HEK293 (cell line): Measurements from ENCODE around the gene MDM4.
A peak's percentile ranks its signal among the peaks of the same experiment; 100 is the strongest.

Experiments
- CTCF ChIA-PET: fragments of 350-600 bp; formaldehyde crosslinking; extraction: SDS; loops from one replicate; lab custom pipeline; 2021; ENCODE audit warnings: antibody characterized with exemption; lab: Yijun Ruan, JAX
- POLR2A ChIA-PET: fragments of 300-600 bp; formaldehyde crosslinking; extraction: SDS; loops from one replicate; lab custom pipeline; 2020; ENCODE audit warnings: antibody characterized with exemption, inconsistent platforms; lab: Yijun Ruan, JAX
- H3K27ac ChIP-seq: fragments of 200-500 bp; sonication (Bioruptor generic); 2 replicates; pipeline ENCODE4 v1.5.1; 2014; ENCODE audit warnings: low read depth, low read length, control low read depth, inconsistent platforms; ENCODE audit errors: extremely low read depth
- H3K36me3 ChIP-seq, 2 experiments: fragments of 200-500 bp in 1 of 2; sonication (Bioruptor generic) in 1 of 2; 1 replicate in 1 of 2; 2 replicates in 1 of 2; pipeline ENCODE4 v1.5.1; 2014 to 2017; ENCODE audit warnings: inconsistent platforms in 2 of 2, low read length in 2 of 2; ENCODE audit not compliant: control insufficient read depth in 2 of 2, insufficient read depth in 1 of 2
- H3K4me1 ChIP-seq: fragments of 200-500 bp; sonication (Bioruptor generic); 2 replicates; pipeline ENCODE4 v1.5.1; 2014; ENCODE audit warnings: mild to moderate bottlenecking, low read length, inconsistent platforms; ENCODE audit not compliant: control insufficient read depth, insufficient read depth
- H3K4me3 ChIP-seq: 2 replicates; pipeline ENCODE4 v1.5.1; 2011; ENCODE audit warnings: low read depth, mild to moderate bottlenecking, control low read depth, low read length, moderate library complexity
- H3K9me3 ChIP-seq: fragments of 200-500 bp; sonication (Bioruptor generic); 2 replicates; pipeline ENCODE4 v1.5.1; 2014; ENCODE audit warnings: low read depth, low read length, inconsistent platforms; ENCODE audit not compliant: control insufficient read depth, insufficient read depth
- GLI2 ChIP-seq: fragments of 450-650 bp; formaldehyde crosslinking; IDR thresholded peaks from 2 replicates; pipeline ENCODE4; 2017; ENCODE audit warnings: missing biosample characterization, missing genetic modification characterization, low read depth, borderline replicate concordance
- KLF9 ChIP-seq: fragments of 450-650 bp; formaldehyde crosslinking; IDR thresholded peaks from 2 replicates; pipeline ENCODE4 v1.5.1; 2016; ENCODE audit warnings: missing biosample characterization, missing genetic modification characterization, low read depth
- PATZ1 ChIP-seq: fragments of 450-650 bp; formaldehyde crosslinking; IDR thresholded peaks from 2 replicates; pipeline ENCODE4 v1.5.1; 2016; ENCODE audit warnings: missing biosample characterization, missing genetic modification characterization
- PRDM2 ChIP-seq: fragments of 450-650 bp; formaldehyde crosslinking; IDR thresholded peaks from 2 replicates; pipeline ENCODE4 v1.5.1; 2016; ENCODE audit warnings: missing biosample characterization, missing genetic modification characterization, borderline replicate concordance
- RBAK ChIP-seq: fragments of 450-650 bp; formaldehyde crosslinking; IDR thresholded peaks from 2 replicates; pipeline ENCODE4 v1.5.1; 2016; ENCODE audit warnings: missing biosample characterization, missing genetic modification characterization
- WT1 ChIP-seq: fragments of 450-650 bp; formaldehyde crosslinking; IDR thresholded peaks from 2 replicates; pipeline ENCODE4 v1.5.1; 2016; ENCODE audit warnings: missing biosample characterization, missing genetic modification characterization
- ZBTB11 ChIP-seq: fragments of 450-650 bp; formaldehyde crosslinking; conservative IDR thresholded peaks from 2 replicates; pipeline ENCODE4 v1.5.1; 2016; ENCODE audit warnings: low read depth, missing biosample characterization, missing genetic modification characterization
- ZNF121 ChIP-seq: fragments of 450-650 bp; formaldehyde crosslinking; IDR thresholded peaks from 2 replicates; pipeline ENCODE4 v1.5.1; 2016; ENCODE audit warnings: missing biosample characterization, missing genetic modification characterization
- ZNF16 ChIP-seq: fragments of 450-650 bp; formaldehyde crosslinking; IDR thresholded peaks from 2 replicates; pipeline ENCODE4 v1.5.1; 2016; ENCODE audit warnings: low read depth, missing biosample characterization, missing genetic modification characterization
- ZNF221 ChIP-seq: fragments of 450-650 bp; formaldehyde crosslinking; IDR thresholded peaks from 2 replicates; pipeline ENCODE4 v1.5.1; 2017; ENCODE audit warnings: missing biosample characterization, missing genetic modification characterization, borderline replicate concordance
- ZNF302 ChIP-seq: fragments of 450-650 bp; formaldehyde crosslinking; IDR thresholded peaks from 2 replicates; pipeline ENCODE4 v1.5.1; 2016; ENCODE audit warnings: missing biosample characterization, missing genetic modification characterization, low read depth
- ZNF311 ChIP-seq: fragments of 450-650 bp; formaldehyde crosslinking; IDR thresholded peaks from 2 replicates; pipeline ENCODE4 v1.5.1; 2017; ENCODE audit warnings: missing biosample characterization, missing genetic modification characterization, borderline replicate concordance
- ZNF394 ChIP-seq: fragments of 450-650 bp; formaldehyde crosslinking; IDR thresholded peaks from 2 replicates; pipeline ENCODE4 v1.5.1; 2016; ENCODE audit warnings: missing biosample characterization, missing genetic modification characterization, mild to moderate bottlenecking, moderate library complexity, borderline replicate concordance
- ZNF426 ChIP-seq: fragments of 450-650 bp; formaldehyde crosslinking; IDR thresholded peaks from 2 replicates; pipeline ENCODE4 v1.5.1; 2017; ENCODE audit warnings: missing biosample characterization, missing genetic modification characterization, mild to moderate bottlenecking, inconsistent platforms, moderate library complexity
- ZNF488 ChIP-seq: fragments of 450-650 bp; formaldehyde crosslinking; IDR thresholded peaks from 2 replicates; pipeline ENCODE4 v1.5.1; 2016; ENCODE audit warnings: missing biosample characterization, missing genetic modification characterization
- ZNF560 ChIP-seq: fragments of 450-650 bp; formaldehyde crosslinking; IDR thresholded peaks from 2 replicates; pipeline ENCODE4 v1.5.1; 2017; ENCODE audit warnings: missing biosample characterization, missing genetic modification characterization, borderline replicate concordance
- ZNF596 ChIP-seq: fragments of 450-650 bp; IDR thresholded peaks from 2 replicates; pipeline ENCODE4 v1.5.0; 2018; ENCODE audit warnings: missing biosample characterization, mild to moderate bottlenecking, missing genetic modification characterization, moderate library complexity
- ZNF629 ChIP-seq: fragments of 450-650 bp; formaldehyde crosslinking; IDR thresholded peaks from 2 replicates; pipeline ENCODE4 v1.5.1; 2017; ENCODE audit warnings: missing biosample characterization, missing genetic modification characterization
- ZNF660 ChIP-seq: fragments of 450-650 bp; IDR thresholded peaks from 2 replicates; pipeline ENCODE4 v1.5.1; 2018; ENCODE audit warnings: missing biosample characterization, mild to moderate bottlenecking, missing genetic modification characterization
- ZNF768 ChIP-seq: fragments of 450-650 bp; formaldehyde crosslinking; IDR thresholded peaks from 2 replicates; pipeline ENCODE4 v1.5.1; 2018; ENCODE audit warnings: missing biosample characterization, mild to moderate bottlenecking, missing genetic modification characterization
- ZNF830 ChIP-seq: fragments of 450-650 bp; IDR thresholded peaks from 2 replicates; pipeline ENCODE4 v1.5.0; 2018; ENCODE audit warnings: missing biosample characterization, missing genetic modification characterization, low read depth, mild to moderate bottlenecking, moderate library complexity
- ZNF843 ChIP-seq: fragments of 450-650 bp; formaldehyde crosslinking; IDR thresholded peaks from 2 replicates; pipeline ENCODE4 v1.5.1; 2016; ENCODE audit warnings: missing biosample characterization, missing genetic modification characterization
- ZSCAN23 ChIP-seq: fragments of 450-650 bp; formaldehyde crosslinking; IDR thresholded peaks from 2 replicates; pipeline ENCODE4 v1.5.1; 2016; ENCODE audit warnings: missing biosample characterization, missing genetic modification characterization

The MDM4 gene

GRCh38 chr1:204600203-204600602 lies 84.0 kb downstream of the MDM4 start:
- POLR2A ChIA-PET: no interaction called here
- CTCF ChIA-PET: interaction anchor here (0.6 to 1.1 kb wide), 2 partner anchors 207 to 409 kb away, joined by 3 to 5 read pairs; no protein-coding TSS in a partner anchor
- TF ChIP-seq ZNF16 (tag by site-specific recombination) (no peak), ZNF221 (tag by site-specific recombination) (no peak), ZNF121 (tag by site-specific recombination) (no peak), ZNF768 (tag by site-specific recombination) (peak; percentile 75; the same call in 1 of the 2 replicates), GLI2 (tag by site-specific recombination) (no peak)

GRCh38 chr1:204600968-204601367 lies 84.8 kb downstream of the MDM4 start:
- CTCF ChIA-PET: interaction anchor here (0.6 to 1.1 kb wide), 2 partner anchors 172 to 206 kb away, joined by 4 to 5 read pairs; no protein-coding TSS in a partner anchor
- Histone ChIP-seq H3K4me3 (no peak overlapping the region), H3K9me3 (no peaks in the 10 kb centered on the region), H3K36me3 (no peaks in the 10 kb centered on the region), H3K4me1 (no peaks in the 10 kb centered on the region), H3K27ac (no peak overlapping the region)
- POLR2A ChIA-PET: no interaction called here
- TF ChIP-seq ZNF830: no peak
- no peak for TF ChIP-seq ZBTB11 (tag by site-specific recombination)
- TF ChIP-seq ZNF560 (tag by site-specific recombination): no peak
- no peak for TF ChIP-seq ZNF302 (tag by site-specific recombination)
- TF ChIP-seq ZNF488 (tag by site-specific recombination): no peak
- no peak for TF ChIP-seq ZNF629
- no peak for TF ChIP-seq RBAK (tag by site-specific recombination)
- TF ChIP-seq ZNF843 (tag by site-specific recombination): no peak
- TF ChIP-seq WT1 (tag by site-specific recombination): no peak
- TF ChIP-seq ZNF311 (tag by site-specific recombination): no peak
- no peak for TF ChIP-seq ZNF660 (tag by site-specific recombination)
- no peak for TF ChIP-seq ZNF596 (tag by site-specific recombination)
- TF ChIP-seq PRDM2 (tag by site-specific recombination): no peak
- no peak for TF ChIP-seq KLF9 (tag by site-specific recombination)
- TF ChIP-seq PATZ1 (tag by site-specific recombination): no peak
- TF ChIP-seq ZSCAN23 (tag by site-specific recombination): no peak
- TF ChIP-seq ZNF426: no peak
- no peak for TF ChIP-seq ZNF394 (tag by site-specific recombination)

More at GRCh38 chr1:204600203-204600602, 84.0 kb downstream of the MDM4 start:
- Histone ChIP-seq H3K27ac (no peak overlapping the region), H3K4me1 (no peaks in the 10 kb centered on the region), H3K9me3 (no peaks in the 10 kb centered on the region), H3K4me3 (no peak overlapping the region), H3K36me3 (no peaks in the 10 kb centered on the region)
